HG02885 (cell line): ENCODE data around the gene GOLGA6L22.
"Not testable (repeated sequence)": the region's sequence is repeated elsewhere in the genome, so short reads cannot be mapped to it uniquely, and the experiment has no call there.

Source experiments
- ATAC-seq: cut with Tn5 transposase; IDR thresholded peaks from one replicate; pipeline ENCODE4 v1.9.1; 2021; ENCODE audit warnings: mild to moderate bottlenecking; ENCODE audit not compliant: unreplicated experiment, poor library complexity

GOLGA6L22 gene, protein sequence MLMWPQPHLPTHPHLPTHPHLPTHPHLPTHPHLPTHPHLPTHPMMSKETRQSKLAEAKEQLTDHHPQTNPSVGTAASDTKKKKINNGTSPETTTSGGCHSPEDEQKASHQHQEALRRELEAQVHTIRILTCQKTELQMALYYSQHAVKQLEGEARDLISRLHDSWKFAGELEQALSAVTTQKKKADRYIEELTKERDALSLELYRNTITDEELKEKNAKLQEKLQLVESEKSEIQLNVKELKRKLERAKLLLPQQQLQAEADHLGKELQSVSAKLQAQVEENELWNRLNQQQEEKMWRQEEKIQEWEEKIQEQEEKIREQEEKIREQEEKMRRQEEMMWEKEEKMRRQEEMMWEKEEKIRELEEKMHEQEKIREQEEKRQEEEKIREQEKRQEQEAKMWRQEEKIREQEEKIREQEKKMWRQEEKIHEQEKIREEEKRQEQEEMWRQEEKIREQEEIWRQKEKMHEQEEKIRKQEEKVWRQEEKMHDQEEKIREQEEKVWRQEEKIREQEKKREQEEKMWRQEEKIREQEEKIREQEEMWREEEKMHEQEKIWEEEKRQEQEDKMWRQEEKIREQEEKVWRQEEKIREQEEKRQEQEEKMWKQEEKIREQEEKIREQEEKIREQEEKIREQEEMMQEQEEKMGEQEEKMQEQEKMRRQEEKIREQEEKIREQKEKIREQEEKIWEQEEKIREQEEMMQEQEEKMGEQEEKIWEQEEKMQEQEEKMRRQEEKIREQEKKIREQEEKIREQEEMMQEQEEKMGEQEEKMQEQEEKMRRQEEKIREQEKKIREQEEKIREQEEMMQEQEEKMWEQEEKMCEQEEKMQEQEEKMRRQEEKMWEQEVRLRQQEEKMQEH

DNA sequence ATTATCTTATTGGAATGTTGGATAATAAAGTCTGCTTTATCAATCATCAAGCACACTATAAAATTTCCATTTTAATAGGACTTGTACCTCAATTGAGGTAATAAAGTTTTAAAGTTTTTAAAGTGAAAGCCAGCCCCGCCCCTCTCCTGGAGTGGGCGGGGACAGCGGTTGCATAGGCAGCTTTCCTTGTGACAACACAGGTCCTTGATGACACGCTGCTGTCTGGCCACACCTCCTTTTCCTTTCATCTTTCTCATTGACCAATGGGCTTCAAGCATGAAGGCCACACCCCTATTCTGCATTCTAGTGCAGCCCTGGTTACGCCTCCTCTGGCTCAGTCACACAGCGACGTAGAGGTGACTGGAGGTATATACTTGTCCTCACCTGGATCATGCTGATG lies at the start of gene GOLGA6L22:
Gene GOLGA6L22 (plus strand): TSS at position 301 of the 400 bp plus-strand sequence. CDS start 91 bp downstream, at position 392.
- not testable (repeated sequence) for ATAC-seq

- not testable (repeated sequence) for ATAC-seq
Observed at GRCh38 chr15:22417288-22417687, 41.4 kb upstream of the GOLGA6L22 start.

DNA sequence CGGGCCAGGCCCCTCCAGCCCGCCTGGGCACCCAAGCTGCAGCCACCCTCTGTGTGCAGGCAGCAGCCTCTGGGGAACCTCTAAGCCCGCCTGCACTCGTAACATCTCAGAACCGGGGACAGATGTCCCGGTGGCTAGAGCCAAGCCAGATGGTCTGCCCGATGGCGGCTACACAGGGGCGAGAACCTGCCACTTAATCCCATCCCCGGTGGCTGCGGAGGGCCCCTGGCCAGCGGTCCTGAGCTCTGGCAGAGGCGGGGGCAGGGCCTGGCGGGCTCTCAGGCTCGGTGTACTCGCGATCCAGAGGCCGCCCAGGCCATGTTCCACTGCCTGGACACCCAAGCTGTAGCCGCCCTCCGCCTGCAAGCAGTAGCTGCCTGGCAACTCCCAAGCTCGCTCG lies 40.9 kb upstream of the GOLGA6L22 start:
- not testable (repeated sequence) for ATAC-seq

DNA sequence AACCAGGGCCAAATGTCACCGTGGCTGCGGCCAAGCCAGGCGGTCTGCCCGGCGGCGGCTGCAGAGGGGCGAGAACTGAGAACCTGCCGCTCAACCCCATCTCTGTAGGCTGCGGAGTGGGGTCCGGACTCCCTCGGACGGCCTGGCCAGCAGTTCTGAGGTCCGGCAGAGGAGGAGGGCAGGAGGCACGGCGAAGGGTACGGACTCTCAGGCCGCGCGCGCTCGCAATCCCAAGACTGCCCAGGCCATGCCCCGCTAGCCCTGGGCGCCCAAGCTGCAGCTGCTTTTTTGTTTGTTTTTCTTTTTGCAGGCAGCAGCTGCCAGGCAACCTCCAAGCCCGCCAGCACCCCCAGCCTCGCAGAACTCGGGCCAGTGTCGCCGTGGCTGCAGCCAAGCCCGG lies 40.5 kb upstream of the GOLGA6L22 start:
- not testable (repeated sequence) for ATAC-seq

DNA sequence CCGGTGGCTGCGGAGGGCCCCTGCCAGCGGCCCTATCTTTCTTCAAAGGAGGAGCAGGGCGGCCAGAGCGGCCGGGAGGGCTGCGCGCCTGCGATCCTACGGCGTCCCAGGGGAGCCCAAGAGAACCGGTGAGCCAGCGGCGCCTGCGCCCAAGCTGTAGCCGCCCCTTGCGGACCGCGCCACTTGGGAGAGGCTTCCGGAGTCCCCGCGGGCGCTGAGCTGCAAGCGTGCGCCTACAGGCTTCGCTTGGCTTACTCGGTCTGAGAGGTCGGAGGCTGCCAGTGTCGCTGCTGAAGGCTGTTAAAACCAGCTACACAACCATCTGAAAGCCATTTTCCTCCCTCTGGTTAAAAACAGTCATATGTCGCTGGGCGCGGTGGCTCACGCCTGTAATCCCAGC lies 40.0 kb upstream of the GOLGA6L22 start:
- ATAC-seq: not testable (repeated sequence)

GRCh38 chr15:22420340-22420739 lies 38.4 kb upstream of the GOLGA6L22 start:
- not testable (repeated sequence) for ATAC-seq

DNA sequence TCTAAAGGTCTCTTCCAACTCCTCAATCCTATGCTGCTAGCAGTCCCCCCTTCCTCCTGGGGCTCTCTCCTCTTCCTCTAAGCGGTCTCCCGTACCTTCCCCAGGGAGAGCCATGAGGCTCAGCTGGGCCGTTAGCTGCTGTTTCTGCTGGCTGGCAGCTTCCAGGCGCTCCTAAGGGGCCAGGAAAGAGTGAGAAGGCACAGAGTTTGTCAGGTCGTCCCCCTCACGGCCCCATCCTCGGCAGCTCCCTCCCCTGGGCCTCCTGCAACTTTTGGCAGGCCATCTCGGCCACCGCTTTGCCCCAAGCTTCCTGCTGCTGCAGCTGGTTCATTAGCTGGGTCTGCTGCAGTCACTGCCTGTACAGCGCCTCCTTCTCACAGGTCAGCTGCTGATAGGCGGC lies 29.3 kb upstream of the GOLGA6L22 start:
- not testable (repeated sequence) for ATAC-seq

DNA sequence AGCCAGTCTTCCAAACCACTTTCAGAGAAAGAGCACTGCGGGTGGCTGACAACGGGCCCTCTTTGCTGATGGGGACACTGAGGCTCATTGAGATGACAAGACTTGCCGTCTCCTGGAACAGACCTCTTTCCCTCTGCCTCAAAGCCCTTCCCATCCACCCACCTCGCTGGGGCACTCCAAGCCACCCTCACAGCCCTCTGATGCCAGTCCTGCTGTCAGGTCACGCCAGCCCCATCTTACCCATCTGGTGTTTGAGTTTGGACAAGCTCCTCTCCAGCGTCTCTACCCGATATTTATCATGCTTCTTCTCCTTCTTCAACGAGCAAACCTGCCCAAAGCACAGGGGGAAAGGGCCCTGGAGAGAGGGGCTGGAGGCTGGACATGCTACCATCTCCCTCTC lies 27.0 kb upstream of the GOLGA6L22 start:
- not testable (repeated sequence) for ATAC-seq

GRCh38 chr15:22494490-22495113 lies 35.9 kb downstream of the GOLGA6L22 start:
- not testable (repeated sequence) for ATAC-seq

GRCh38 chr15:22497200-22497599 lies 38.5 kb downstream of the GOLGA6L22 start:
- not testable (repeated sequence) for ATAC-seq

- not testable (repeated sequence) for ATAC-seq
Observed at GRCh38 chr15:22498220-22498925, 39.7 kb downstream of the GOLGA6L22 start.

GRCh38 chr15:22502272-22502671 lies 43.6 kb downstream of the GOLGA6L22 start:
- ATAC-seq: not testable (repeated sequence)

- ATAC-seq: not testable (repeated sequence)
Observed at GRCh38 chr15:22506959-22507358, 48.3 kb downstream of the GOLGA6L22 start.

DNA sequence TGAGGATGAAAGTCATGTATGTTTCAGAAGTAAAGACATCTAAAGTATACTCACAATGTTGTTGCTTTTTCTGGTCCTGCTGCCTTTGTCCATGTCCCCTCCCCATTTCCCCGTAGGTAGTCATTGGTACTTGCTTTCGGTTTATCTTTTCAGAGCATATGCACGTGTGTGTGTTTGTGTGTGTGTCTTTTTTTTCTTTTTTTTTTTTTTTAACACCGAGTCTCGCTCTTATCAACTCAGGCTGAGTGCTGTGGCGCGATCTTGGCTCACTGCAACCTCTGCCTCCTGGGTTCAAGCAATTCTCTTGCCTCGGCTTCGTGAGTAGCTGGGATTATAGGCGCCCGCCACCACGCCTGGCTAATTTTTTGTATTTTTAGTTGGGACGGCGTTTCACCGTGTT lies 57.4 kb downstream of the GOLGA6L22 start:
- not testable (repeated sequence) for ATAC-seq
